ENCODE results near the gene IL2RG. TPM values are rescaled to one million over a fixed set of nuclear protein-coding genes. Genes with fewer than 3 reads are reported as not detected.

The IL2RG gene
- total RNA-seq, 1 experiment from 2014 or later: not detected

DNA sequence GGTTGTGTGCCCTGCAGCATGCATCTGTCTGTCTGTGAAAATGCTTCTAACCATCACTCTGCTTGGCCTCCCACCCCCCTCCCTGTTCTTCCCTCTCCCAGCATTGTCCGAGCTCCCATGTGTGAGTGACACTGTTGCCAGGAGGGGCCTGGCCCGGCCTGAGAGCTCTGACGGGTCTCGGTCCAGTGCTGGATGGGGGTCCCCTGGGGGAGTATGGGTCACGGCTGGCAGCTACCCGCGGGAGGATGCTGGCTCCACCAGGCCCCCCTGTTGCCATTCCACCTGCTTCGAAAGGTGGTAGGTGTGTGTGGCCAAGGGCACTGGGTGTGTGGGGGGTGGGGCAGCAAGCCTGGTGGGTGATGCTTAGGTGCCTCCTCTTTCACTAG is 36.9 kb upstream of the IL2RG start:
- H3K79me1 ChIP-seq (ENCODE audit: insufficient read depth, low read depth, low read length, poor library complexity, severe bottlenecking): no peaks in the 10 kb centered on the region
- no peak overlapping the region for H3K4me2 ChIP-seq (ENCODE audit: insufficient read depth, insufficient read length, low read length)
- no peak overlapping the region for H2BK120ac ChIP-seq (ENCODE audit: low read depth, low read length, poor library complexity, severe bottlenecking)
- peaks cover 2% of the 10 kb centered on the region for H4K20me1 ChIP-seq (ENCODE audit: control insufficient read depth, insufficient read depth, insufficient read length)
- no CpG with 5 or more reads among the region's 8 CpGs for WGBS (ENCODE audit: extremely low coverage, insufficient read length, low lambda C conversion rate)
- Mint-ChIP-seq H3K27ac (no peak overlapping the region), H3K4me1 (peaks cover 15 to 19% of the 10 kb centered on the region in 2 experiments), H3K4me3 (no peak overlapping the region), H3K9me3 (peaks cover 58 to 81% of the 10 kb centered on the region in 2 experiments), H3K27me3 (ENCODE audit: low read depth) (peaks cover 6% of the 10 kb centered on the region), H3K36me3 (ENCODE audit: insufficient read depth in 1 of 3, low read depth in 3 of 3) (peaks cover 6 to 11% (median 11%) of the 10 kb centered on the region in 3 experiments; a peak in 6 of 7 replicates)
- TF ChIP-seq CTCF (conservative IDR thresholded peaks at IDR 0.05): no peak
- no peak overlapping the region for H3T11ph ChIP-seq (ENCODE audit: low read length)
- peaks cover 6% of the 10 kb centered on the region for H3K23me2 ChIP-seq (ENCODE audit: insufficient read length, low read depth, low read length, poor library complexity, severe bottlenecking)
- no peak overlapping the region for H2BK15ac ChIP-seq (ENCODE audit: low read depth, low read length)
- no peak overlapping the region for H3K23ac ChIP-seq (ENCODE audit: insufficient read length, low read depth, low read length)
- H3K14ac ChIP-seq (ENCODE audit: insufficient read depth, low read length): no peak overlapping the region; the same call in 1 of the 2 replicates
- H4K8ac ChIP-seq (replicated peaks; ENCODE audit: insufficient read length, low read depth, low read length): no peak overlapping the region
- H2BK12ac ChIP-seq (ENCODE audit: insufficient read length, low read depth, low read length): no peak overlapping the region
- no peak overlapping the region for H2AFZ ChIP-seq (ENCODE audit: low read length)
- H4K91ac ChIP-seq (ENCODE audit: insufficient read length, low read depth, low read length): no peak overlapping the region
- no peak overlapping the region for H3K27ac ChIP-seq (ENCODE audit: insufficient read length, low read depth, low read length)
- H2BK5ac ChIP-seq (ENCODE audit: insufficient read length, low read length): no peak overlapping the region
- no peak overlapping the region for H3K4ac ChIP-seq (ENCODE audit: low read depth, low read length)
- DNase-seq: no peak
- no peaks in the 10 kb centered on the region for H3K27me3 ChIP-seq (ENCODE audit: insufficient read depth, low read length)
- no peak overlapping the region for H2AK5ac ChIP-seq (ENCODE audit: insufficient read length, low read length)
- no peaks in the 10 kb centered on the region; the same call in 1 of the 2 replicates for H3K4me1 ChIP-seq (ENCODE audit: insufficient read depth, low read length)
- H2BK20ac ChIP-seq (ENCODE audit: low read depth, low read length, poor library complexity, severe bottlenecking): no peak overlapping the region
- H3K9me3 ChIP-seq (ENCODE audit: control insufficient read depth, low read depth, low read length): peaks cover 26% of the 10 kb centered on the region
- H3K56ac ChIP-seq (ENCODE audit: insufficient read length, low read depth, low read length): no peak overlapping the region
- no peak overlapping the region for H4K5ac ChIP-seq (ENCODE audit: insufficient read length, low read depth, low read length)
- H3K79me2 ChIP-seq (ENCODE audit: insufficient read depth, low read length): no peaks in the 10 kb centered on the region
- H3K9ac ChIP-seq (ENCODE audit: extremely low read depth, insufficient read length, low read length): no peak overlapping the region
- no peak overlapping the region for H3K18ac ChIP-seq (ENCODE audit: insufficient read length, low read depth, low read length)
